ENCODE results near the gene IGF2R.

DNA sequence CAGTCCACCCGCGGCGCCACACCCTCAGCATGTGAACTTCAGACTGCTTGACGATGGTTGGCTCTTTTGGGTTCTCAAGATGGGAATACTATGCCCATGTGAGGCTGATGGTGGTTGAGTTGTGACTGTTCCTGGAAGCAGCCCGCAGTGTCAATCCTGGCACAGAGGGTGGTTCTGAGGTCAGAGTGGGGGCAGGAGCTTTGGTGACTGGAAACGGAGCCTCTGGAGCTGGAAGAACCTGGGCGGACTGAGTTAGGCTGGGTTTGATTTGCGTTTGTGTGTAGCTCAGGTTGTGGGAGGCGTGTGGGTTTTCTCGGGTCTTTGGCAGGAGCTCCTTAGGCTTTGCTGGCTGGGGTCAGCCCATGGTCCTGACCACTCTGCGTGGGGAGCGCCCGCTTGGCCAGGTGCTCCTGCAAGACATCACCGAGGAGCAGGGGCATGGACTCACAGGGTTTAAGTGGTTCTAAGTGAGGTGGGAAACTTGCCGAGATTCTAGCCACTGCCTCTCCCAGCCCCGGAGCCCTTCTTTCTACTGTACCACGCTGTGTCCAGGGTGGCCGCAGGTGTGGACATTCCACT, 115.4 kb downstream of the IGF2R start:
- TF ChIP-seq POLR2A (IDR thresholded peaks at IDR 0.05): no peak
- TF ChIP-seq, protein P1, sequence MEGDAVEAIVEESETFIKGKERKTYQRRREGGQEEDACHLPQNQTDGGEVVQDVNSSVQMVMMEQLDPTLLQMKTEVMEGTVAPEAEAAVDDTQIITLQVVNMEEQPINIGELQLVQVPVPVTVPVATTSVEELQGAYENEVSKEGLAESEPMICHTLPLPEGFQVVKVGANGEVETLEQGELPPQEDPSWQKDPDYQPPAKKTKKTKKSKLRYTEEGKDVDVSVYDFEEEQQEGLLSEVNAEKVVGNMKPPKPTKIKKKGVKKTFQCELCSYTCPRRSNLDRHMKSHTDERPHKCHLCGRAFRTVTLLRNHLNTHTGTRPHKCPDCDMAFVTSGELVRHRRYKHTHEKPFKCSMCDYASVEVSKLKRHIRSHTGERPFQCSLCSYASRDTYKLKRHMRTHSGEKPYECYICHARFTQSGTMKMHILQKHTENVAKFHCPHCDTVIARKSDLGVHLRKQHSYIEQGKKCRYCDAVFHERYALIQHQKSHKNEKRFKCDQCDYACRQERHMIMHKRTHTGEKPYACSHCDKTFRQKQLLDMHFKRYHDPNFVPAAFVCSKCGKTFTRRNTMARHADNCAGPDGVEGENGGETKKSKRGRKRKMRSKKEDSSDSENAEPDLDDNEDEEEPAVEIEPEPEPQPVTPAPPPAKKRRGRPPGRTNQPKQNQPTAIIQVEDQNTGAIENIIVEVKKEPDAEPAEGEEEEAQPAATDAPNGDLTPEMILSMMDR (IDR thresholded peaks at IDR 0.05): no peak
